ENCODE results near the gene CHRNB4.

CHRNB4 gene

GRCh38 chr15:78675617-78676360, 34.8 kb upstream of the CHRNB4 start:
- no peak for TF ChIP-seq CTCF (IDR thresholded peaks at IDR 0.05; ENCODE audit: low read depth, low read length, missing control alignments)
- no peak for DNase-seq (ENCODE audit: extremely low read depth, low read depth)

DNA sequence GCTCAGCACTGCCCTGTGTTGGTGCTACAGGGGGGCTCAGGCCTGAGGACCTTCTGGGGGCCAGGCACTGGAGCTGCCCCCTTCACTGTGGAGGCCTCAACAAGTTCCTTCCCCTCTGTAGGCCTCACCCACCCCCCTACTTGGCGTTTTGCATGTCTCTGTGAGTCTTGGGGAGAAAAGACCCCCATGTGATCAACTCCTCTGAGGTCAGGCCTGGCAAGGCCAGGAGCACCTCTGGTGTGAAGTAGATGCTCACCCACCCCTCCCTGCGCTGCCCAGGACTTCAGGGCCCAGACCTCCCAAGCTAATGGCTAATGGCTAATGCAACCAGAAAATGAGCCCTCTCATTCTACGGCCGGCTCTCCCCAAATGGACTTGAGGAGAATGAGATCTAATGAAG, 34.2 kb upstream of the CHRNB4 start:
- H3K4me3 ChIP-seq (replicated peaks; ENCODE audit: low read depth, low read length) = no peak overlapping the region

More at GRCh38 chr15:78675617-78676360, 34.8 kb upstream of the CHRNB4 start:
- no peak overlapping the region for H3K4me3 ChIP-seq (replicated peaks; ENCODE audit: low read depth, low read length)

DNA sequence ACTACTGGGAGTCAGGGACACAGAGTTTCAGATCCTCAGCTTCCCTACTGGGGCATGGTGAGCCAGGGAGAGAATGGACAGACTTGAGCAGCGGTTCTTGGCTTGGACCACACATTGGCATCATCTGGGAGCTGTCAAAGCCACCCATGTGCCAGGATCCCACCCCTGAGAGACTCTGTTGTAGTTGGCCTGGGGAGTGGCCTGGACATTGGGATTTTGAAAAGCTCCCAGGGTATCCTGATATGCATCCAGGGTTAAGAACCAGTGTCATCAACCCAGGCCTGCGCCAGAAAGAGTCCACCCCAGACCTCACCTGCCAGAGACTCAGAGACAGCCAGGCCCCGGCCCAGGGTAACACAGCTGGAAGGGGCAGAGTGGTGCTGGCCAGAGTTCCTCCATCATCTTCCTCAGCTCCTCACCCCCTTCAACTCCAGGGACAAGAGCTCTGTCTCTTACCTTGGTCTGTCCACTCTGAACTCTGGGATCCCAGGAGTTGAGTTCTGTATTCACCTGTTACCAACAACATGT, 33.0 kb upstream of the CHRNB4 start:
- no peak overlapping the region for H3K4me3 ChIP-seq (replicated peaks; ENCODE audit: low read depth, low read length)
- no peak for DNase-seq (ENCODE audit: extremely low read depth, low read depth)
- no peak for TF ChIP-seq CTCF (IDR thresholded peaks at IDR 0.05; ENCODE audit: low read depth, low read length, missing control alignments)

More for the DNA sequence above, 34.2 kb upstream of the CHRNB4 start:
- DNase-seq (ENCODE audit: extremely low read depth, low read depth) = no peak
- TF ChIP-seq CTCF (IDR thresholded peaks at IDR 0.05; ENCODE audit: low read depth, low read length, missing control alignments) = no peak

GRCh38 chr15:78673476-78673875, 32.5 kb upstream of the CHRNB4 start:
- no peak for DNase-seq (ENCODE audit: extremely low read depth, low read depth)
- no peak overlapping the region for H3K4me3 ChIP-seq (replicated peaks; ENCODE audit: low read depth, low read length)
- TF ChIP-seq CTCF (IDR thresholded peaks at IDR 0.05; ENCODE audit: low read depth, low read length, missing control alignments) = no peak

DNA sequence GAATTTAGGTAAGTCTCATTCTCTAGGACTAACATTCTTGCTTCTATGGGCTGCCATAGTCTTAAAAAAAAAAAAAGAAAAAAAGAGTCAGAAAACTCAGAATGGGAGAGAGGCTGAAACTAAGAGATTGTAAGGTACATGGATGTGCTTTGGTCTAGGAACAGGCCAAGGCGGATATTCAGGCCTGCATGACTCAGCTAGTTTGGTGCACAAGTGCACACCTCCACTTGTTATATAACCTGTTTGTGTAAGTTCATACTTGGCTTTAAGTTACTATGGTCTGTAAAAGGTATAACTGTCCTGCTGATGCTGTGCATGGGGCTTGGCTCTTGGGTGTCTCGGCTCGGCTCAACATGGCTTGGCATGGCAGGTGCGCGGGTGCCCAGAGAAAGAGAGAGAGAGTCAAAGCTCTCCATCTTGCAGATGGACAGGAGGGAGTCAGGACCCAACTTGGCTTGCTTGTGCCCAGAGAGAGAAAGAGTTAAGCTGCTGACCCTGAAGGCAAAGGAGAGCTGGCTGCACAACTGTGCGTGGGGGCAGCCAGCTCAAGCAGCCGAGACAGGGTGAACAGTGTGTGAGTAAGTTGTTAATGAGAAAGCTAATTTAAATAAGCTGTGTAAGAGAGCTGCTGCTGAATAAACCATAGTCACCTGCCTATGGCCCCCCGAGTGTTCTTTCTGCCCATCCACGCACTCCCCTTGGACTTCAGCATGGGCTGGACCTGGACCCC, 31.4 kb upstream of the CHRNB4 start:
- H3K4me3 ChIP-seq (replicated peaks; ENCODE audit: low read depth, low read length) = no peak overlapping the region
- no peak for TF ChIP-seq CTCF (IDR thresholded peaks at IDR 0.05; ENCODE audit: low read depth, low read length, missing control alignments)
- no peak for DNase-seq (ENCODE audit: extremely low read depth, low read depth)

DNA sequence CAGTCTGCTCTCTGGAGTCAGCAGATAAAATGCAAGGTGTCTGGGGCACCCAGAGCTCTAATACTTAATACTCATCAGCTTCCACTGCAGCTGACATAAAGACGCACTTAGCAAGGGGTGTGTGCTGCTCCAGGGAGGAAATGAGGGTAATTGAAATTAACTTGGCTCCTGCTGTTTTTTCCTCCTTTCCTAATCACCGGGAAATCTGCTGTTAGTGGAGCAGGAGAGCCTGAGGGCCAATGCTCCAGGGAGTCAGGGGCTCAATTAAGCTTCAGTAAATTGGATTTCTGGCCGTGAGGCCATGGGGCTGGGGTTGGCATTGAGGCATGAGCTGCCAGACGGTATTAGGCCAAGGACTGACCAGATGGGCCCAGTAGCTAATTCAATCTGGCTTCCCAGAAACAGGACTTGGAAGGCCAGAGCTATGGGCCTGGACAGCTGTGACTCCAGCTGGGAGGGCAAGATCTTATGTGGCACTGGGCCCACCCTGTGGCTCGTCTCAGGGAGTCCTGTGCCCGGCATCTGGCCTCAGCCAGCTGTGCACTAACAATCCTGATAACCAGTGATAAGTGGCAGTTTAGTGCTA, 30.7 kb upstream of the CHRNB4 start:
- DNase-seq (ENCODE audit: extremely low read depth, low read depth) = no peak
- no peak for TF ChIP-seq CTCF (IDR thresholded peaks at IDR 0.05; ENCODE audit: low read depth, low read length, missing control alignments)

More for the DNA sequence above, 30.7 kb upstream of the CHRNB4 start:
- no peak overlapping the region for H3K4me3 ChIP-seq (replicated peaks; ENCODE audit: low read depth, low read length)

All from HFF-Myc (cell line).